CD4-positive, alpha-beta T cell (primary cell): ENCODE results near the gene HOXC10. TPM values are rescaled to one million over a fixed set of nuclear protein-coding genes. Genes with fewer than 3 reads are reported as not detected.
A peak's percentile ranks its signal among the peaks of the same experiment; 100 is the strongest.

Source experiments
- ATAC-seq: fragments of 200-7000 bp; cut with Tn5 transposase; one replicate; pipeline ENCODE4 v1.10.0; 2022; ENCODE audit warnings: mild to moderate bottlenecking; ENCODE audit not compliant: poor library complexity
- CTCF ChIA-PET: fragments of 350-600 bp; sonication (Branson Sonifier 250); formaldehyde crosslinking; loops from one replicate; lab custom pipeline; 2021; ENCODE audit warnings: antibody characterized with exemption, inconsistent platforms; lab: Charles Lee
- POLR2A ChIA-PET: fragments of 350-600 bp; sonication (Branson Sonifier 250); formaldehyde crosslinking; loops from one replicate; lab custom pipeline; 2021; ENCODE audit warnings: antibody characterized with exemption, inconsistent platforms; lab: Charles Lee
- DNase-seq, 14 experiments: peaks; one replicate each; pipeline ENCODE4 v3.0.0-alpha.2; 2013 to 2020; ENCODE audit warnings: mixed read lengths in 2 of 14
- H3K27ac ChIP-seq, 2 donors: one replicate each; pipeline versions ENCODE4 v1.5.1 to v1.7.0; 2013; ENCODE audit warnings: low read length in 2 of 2, low read depth in 1 of 2, mild to moderate bottlenecking in 1 of 2
- H3K27me3 ChIP-seq, 2 experiments: 1 replicate in 1 of 2; 2 replicates in 1 of 2; pipeline versions ENCODE4 v1.6.1 to v1.7.0; 2013; ENCODE audit warnings: low read length in 2 of 2, control low read depth in 1 of 2, mild to moderate bottlenecking in 1 of 2, moderate library complexity in 1 of 2; ENCODE audit not compliant: insufficient read depth in 2 of 2, control insufficient read depth in 1 of 2
- H3K36me3 ChIP-seq: one replicate; pipeline ENCODE4 v1.6.1; 2013; ENCODE audit warnings: low read length, control low read depth; ENCODE audit not compliant: insufficient read depth
- H3K4me1 ChIP-seq: one replicate; pipeline ENCODE4 v1.6.1; 2013; ENCODE audit warnings: low read length, control low read depth; ENCODE audit not compliant: insufficient read depth
- H3K4me3 ChIP-seq: one replicate; pipeline ENCODE4 v1.5.1; 2013; ENCODE audit warnings: mild to moderate bottlenecking, low read length, moderate library complexity
- H3K9me3 ChIP-seq, 2 experiments: 1 replicate in 1 of 2; 2 replicates in 1 of 2; pipeline versions ENCODE4 v1.6.1 to v1.7.0; 2013; ENCODE audit warnings: low read length in 2 of 2, mild to moderate bottlenecking in 2 of 2, control low read depth in 1 of 2, moderate library complexity in 1 of 2; ENCODE audit not compliant: control insufficient read depth in 1 of 2, insufficient read depth in 1 of 2
- H3K27ac Mint-ChIP-seq: one replicate; pipeline ENCODE4 v1.8.0; 2020; ENCODE audit warnings: mixed read lengths
- H3K27me3 Mint-ChIP-seq: one replicate; pipeline ENCODE4 v1.8.0; 2021; ENCODE audit warnings: mixed read lengths
- H3K36me3 Mint-ChIP-seq: one replicate; pipeline ENCODE4 v1.8.0; 2021; ENCODE audit warnings: low read depth, mixed read lengths
- H3K4me1 Mint-ChIP-seq: one replicate; pipeline ENCODE4 v1.8.0; 2021; ENCODE audit warnings: low read depth, mixed read lengths
- H3K4me3 Mint-ChIP-seq: one replicate; pipeline ENCODE4 v1.8.0; 2020; ENCODE audit warnings: mild to moderate bottlenecking, mixed read lengths
- H3K9me3 Mint-ChIP-seq: one replicate; pipeline ENCODE4 v1.8.0; 2020; ENCODE audit warnings: mixed read lengths
- intact Hi-C, 2 experiments: fragments of 100-400 bp; cut with DNase I in 1 of 2; cut with micrococcal nuclease in 1 of 2; formaldehyde crosslinking; loops; one replicate each; pipeline versions ENCODE4 v1.15.1 to v1.9.0; 2023 to 2025; cut with DNase I, micrococcal nuclease
- total RNA-seq, 174 experiments: library from RNA in 2 of 174; stranded (reverse) in 2 of 174; gene quantifications; one replicate each; pipeline ENCODE4 v1.2.3 and lab custom pipeline; 2021 to 2026
- TF ChIP-seq, protein P1 (sequence below): fragments of 200-600 bp; IDR thresholded peaks from one replicate; pipeline ENCODE4 v1.8.0; 2022; ENCODE audit warnings: antibody characterized with exemption, mild to moderate bottlenecking

Gene HOXC10
- total RNA-seq, 2 experiments from 2014 or later: not detected

DNA sequence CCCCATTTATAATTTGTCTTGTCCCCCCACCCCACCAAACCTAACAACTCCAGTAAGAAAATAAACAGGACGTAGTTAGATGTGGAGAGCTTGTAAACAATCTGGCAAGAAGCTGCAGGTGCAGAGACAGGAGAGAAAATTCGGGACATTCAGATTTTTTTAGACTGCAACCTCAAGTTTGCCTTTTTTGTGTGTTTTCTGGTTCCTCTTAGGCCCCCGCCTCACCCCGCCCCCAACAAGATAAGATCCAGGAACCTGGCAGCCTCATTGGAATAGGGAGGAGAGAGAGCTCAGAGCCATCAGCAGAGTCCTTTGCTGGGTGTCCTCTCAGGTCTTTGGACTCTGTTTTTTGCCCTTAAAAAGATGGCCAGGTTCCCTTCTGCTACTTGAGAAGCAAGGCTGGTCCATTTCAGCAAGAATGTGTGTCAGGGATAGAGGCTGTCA is 2.9 kb downstream of the HOXC10 start:
- Histone ChIP-seq H3K27ac (no peak overlapping the region), H3K4me1 (peaks cover 47% of the 10 kb centered on the region), H3K36me3 (no peaks in the 10 kb centered on the region), H3K4me3 (no peak overlapping the region), H3K27me3 (peaks cover 94 to 98% of the 10 kb centered on the region in 2 experiments), H3K9me3 (peaks cover 11 to 50% of the 10 kb centered on the region in 2 experiments)
- no peak for DNase-seq
- Mint-ChIP-seq H3K27ac (no peak overlapping the region), H3K27me3 (peaks cover 95% of the 10 kb centered on the region), H3K4me1 (peaks cover 32% of the 10 kb centered on the region), H3K4me3 (no peak overlapping the region), H3K36me3 (no peaks in the 10 kb centered on the region), H3K9me3 (no peaks in the 10 kb centered on the region)
- POLR2A ChIA-PET: interaction anchor here (1.2 kb wide), 1 partner anchor 9 kb away, joined by 3 read pairs; no protein-coding TSS in a partner anchor
- no peak for ATAC-seq
- CTCF ChIA-PET: interaction anchor here (1.4 to 1.6 kb wide), 2 partner anchors 18 to 229 kb away, joined by 4 to 5 read pairs; no protein-coding TSS in a partner anchor
- intact Hi-C loops: loop anchor here (2.0 to 5.0 kb wide), 3 partner anchors 36 to 197 kb away; partner anchors contain the start of gene HOXC12 (in 1 of the 2)
- TF ChIP-seq, protein P1, sequence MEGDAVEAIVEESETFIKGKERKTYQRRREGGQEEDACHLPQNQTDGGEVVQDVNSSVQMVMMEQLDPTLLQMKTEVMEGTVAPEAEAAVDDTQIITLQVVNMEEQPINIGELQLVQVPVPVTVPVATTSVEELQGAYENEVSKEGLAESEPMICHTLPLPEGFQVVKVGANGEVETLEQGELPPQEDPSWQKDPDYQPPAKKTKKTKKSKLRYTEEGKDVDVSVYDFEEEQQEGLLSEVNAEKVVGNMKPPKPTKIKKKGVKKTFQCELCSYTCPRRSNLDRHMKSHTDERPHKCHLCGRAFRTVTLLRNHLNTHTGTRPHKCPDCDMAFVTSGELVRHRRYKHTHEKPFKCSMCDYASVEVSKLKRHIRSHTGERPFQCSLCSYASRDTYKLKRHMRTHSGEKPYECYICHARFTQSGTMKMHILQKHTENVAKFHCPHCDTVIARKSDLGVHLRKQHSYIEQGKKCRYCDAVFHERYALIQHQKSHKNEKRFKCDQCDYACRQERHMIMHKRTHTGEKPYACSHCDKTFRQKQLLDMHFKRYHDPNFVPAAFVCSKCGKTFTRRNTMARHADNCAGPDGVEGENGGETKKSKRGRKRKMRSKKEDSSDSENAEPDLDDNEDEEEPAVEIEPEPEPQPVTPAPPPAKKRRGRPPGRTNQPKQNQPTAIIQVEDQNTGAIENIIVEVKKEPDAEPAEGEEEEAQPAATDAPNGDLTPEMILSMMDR: no peak

DNA sequence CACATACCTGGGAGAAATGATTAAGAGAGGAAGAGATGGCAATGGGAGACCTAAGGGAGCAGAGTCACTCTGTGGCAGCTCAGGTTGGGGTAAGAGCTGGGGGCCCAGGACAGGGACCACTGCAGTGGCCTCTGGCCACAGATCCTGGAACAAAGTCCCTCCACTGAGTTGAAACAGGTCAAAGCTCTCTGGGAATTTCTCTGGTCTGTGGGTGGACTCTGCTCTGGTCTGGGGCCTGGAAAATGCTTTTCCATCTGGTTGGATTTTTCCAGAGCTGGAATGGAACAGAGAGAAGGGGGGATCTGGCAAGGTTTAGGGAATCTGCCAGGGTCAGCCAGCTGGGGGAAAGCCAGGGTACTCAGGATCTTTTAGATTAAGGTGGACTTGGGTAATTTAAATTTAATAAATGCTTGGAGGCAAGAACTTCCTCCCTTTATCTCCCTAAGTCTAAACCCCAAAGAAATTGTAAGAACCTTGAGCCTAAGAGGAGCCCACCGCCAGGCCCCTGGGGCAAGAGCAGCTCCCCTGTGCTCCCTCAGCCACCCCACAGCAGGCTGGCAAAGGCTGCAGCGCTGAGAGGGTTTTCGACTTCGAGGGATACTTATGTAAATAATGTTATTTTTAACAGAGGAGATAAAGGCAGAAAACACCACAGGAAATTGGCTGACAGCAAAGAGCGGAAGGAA is 3.7 kb downstream of the HOXC10 start:
- TF ChIP-seq, protein P1: no peak
- peaks cover 95% of the 10 kb centered on the region for H3K27me3 Mint-ChIP-seq
- ChIA-PET POLR2A (interaction anchor here (1.2 kb wide), 1 partner anchor 8 kb away, joined by 3 read pairs; no protein-coding TSS in a partner anchor), CTCF (interaction anchor here (1.6 kb wide), 1 partner anchor 228 kb away, joined by 4 read pairs; no protein-coding TSS in a partner anchor)
- no peaks in the 10 kb centered on the region for H3K36me3 Mint-ChIP-seq
- peaks cover 94 to 98% of the 10 kb centered on the region in 2 experiments for H3K27me3 ChIP-seq
- H3K4me3 Mint-ChIP-seq: peak overlapping the region; percentile 11
- no peak overlapping the region for H3K27ac ChIP-seq
- no peak overlapping the region for H3K27ac Mint-ChIP-seq
- no peaks in the 10 kb centered on the region for H3K9me3 Mint-ChIP-seq
- peaks cover 42% of the 10 kb centered on the region for H3K4me1 ChIP-seq
- DNase-seq: no peak
- peaks cover 32% of the 10 kb centered on the region for H3K4me1 Mint-ChIP-seq
- no peaks in the 10 kb centered on the region for H3K36me3 ChIP-seq
- intact Hi-C loops: loop anchor here (2.0 to 5.0 kb wide), 3 partner anchors 36 to 198 kb away; partner anchors contain the start of gene HOXC12 (in 1 of the 2)
- peaks cover 11 to 49% of the 10 kb centered on the region in 2 experiments for H3K9me3 ChIP-seq
- ATAC-seq: no peak
- H3K4me3 ChIP-seq: no peak overlapping the region

DNA sequence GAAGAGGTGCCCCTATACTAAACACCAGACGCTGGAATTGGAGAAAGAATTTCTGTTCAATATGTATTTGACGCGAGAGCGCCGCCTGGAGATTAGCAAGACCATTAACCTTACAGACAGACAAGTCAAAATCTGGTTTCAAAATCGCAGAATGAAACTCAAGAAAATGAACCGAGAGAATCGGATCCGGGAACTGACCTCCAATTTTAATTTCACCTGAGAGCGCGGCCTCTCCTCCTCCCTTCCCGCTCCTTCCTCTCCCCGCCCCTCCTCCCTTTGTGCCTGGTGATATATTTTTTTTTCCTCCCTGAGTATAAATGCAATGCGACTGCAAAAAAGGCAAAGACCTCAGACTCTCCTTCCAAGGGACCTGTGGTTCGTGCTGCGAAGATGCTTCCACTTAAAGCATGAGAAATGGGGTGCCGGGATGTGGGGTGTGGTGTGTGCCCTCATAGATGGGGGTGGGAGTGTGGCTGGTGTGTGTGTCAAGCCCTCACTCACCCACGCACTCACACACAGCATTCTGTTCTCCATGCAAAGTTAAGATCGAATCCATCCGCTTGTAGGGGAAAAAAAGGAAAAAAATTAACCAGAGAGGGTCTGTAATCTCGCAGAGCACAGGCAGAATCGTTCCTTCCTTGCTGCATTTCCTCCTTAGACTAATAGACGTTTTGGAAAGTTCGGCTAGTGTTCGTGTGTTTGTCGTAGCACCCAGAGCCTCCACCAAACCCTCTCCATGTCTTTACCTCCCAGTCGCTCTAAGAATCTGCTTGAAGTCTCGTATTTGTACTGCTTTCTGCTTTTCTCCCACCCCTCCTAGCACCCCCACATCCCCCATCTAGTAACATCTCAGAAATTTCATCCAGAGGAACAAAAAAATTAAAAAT is 4.5 kb downstream of the HOXC10 start:
- Histone ChIP-seq H3K27me3 (peaks cover 96 to 98% of the 10 kb centered on the region in 2 experiments), H3K4me3 (no peak overlapping the region), H3K9me3 (peaks cover 7 to 51% of the 10 kb centered on the region in 2 experiments), H3K36me3 (no peaks in the 10 kb centered on the region), H3K4me1 (peaks cover 41% of the 10 kb centered on the region), H3K27ac (no peak overlapping the region)
- H3K9me3 Mint-ChIP-seq: no peaks in the 10 kb centered on the region
- no peak overlapping the region for H3K27ac Mint-ChIP-seq
- no peaks in the 10 kb centered on the region for H3K36me3 Mint-ChIP-seq
- peak overlapping the region; percentile 11 for H3K4me3 Mint-ChIP-seq
- peak in 3 of 14 experiments; percentile 40 to 66 (median 62) for DNase-seq
- ATAC-seq: peak; percentile 26
- TF ChIP-seq, protein P1: no peak
- ChIA-PET CTCF (interaction anchor here (1.2 to 1.6 kb wide), 2 partner anchors 10 to 227 kb away, joined by 4 read pairs; no protein-coding TSS in a partner anchor), POLR2A (no interaction called here)
- H3K27me3 Mint-ChIP-seq: peaks cover 98% of the 10 kb centered on the region
- intact Hi-C loops: loop anchor here (2.0 to 5.0 kb wide), 3 partner anchors 37 to 199 kb away; partner anchors contain the start of gene HOXC12 (in 1 of the 2)
- H3K4me1 Mint-ChIP-seq: peaks cover 40% of the 10 kb centered on the region
